ENCODE results near the gene MYBPH. TPM values are rescaled to one million over a fixed set of nuclear protein-coding genes. Genes with fewer than 3 reads are reported as not detected.

Gene MYBPH
- total and polyA plus RNA-seq, 2 experiments from 2014 or later = not detected

GRCh38 chr1:203187689-203188264 lies 12.2 kb upstream of the MYBPH start (continued):
- TF ChIP-seq, protein P1, sequence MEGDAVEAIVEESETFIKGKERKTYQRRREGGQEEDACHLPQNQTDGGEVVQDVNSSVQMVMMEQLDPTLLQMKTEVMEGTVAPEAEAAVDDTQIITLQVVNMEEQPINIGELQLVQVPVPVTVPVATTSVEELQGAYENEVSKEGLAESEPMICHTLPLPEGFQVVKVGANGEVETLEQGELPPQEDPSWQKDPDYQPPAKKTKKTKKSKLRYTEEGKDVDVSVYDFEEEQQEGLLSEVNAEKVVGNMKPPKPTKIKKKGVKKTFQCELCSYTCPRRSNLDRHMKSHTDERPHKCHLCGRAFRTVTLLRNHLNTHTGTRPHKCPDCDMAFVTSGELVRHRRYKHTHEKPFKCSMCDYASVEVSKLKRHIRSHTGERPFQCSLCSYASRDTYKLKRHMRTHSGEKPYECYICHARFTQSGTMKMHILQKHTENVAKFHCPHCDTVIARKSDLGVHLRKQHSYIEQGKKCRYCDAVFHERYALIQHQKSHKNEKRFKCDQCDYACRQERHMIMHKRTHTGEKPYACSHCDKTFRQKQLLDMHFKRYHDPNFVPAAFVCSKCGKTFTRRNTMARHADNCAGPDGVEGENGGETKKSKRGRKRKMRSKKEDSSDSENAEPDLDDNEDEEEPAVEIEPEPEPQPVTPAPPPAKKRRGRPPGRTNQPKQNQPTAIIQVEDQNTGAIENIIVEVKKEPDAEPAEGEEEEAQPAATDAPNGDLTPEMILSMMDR (conservative IDR thresholded peaks at IDR 0.05; ENCODE audit: low read depth in 2 of 2) = no peak
- TF ChIP-seq CREB1 (CRISPR knock-in tag; IDR thresholded peaks at IDR 0.05; ENCODE audit: low read depth) = no peak

DNA sequence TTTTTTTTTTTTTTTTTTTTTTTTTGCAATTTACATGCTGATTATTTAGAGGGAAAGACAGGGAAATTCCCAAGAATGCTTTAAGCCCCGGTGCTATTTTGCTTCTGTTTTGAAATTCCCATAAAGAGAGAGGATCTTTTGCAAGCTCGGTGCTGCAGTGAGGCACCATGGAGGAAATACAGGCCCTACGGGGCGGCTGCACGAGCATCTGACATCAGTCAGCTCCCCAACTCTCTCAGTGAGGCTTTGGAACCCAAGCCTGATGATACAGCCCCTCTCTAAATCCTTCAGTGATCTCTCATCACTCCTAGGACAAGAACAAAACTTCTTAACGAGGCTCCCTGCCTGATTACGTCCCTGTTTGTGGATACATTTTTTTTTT lies 11.7 kb upstream of the MYBPH start:
- Mint-ChIP-seq H3K9me3 (no peaks in the 10 kb centered on the region), H3K4me1 (peaks cover 33% of the 10 kb centered on the region), H3K27me3 (ENCODE audit: insufficient read depth, low read depth, poor library complexity) (peaks cover under 1% of the 10 kb centered on the region), H3K27ac (no peak overlapping the region), H3K36me3 (ENCODE audit: low read depth) (no peaks in the 10 kb centered on the region), H3K4me3 (peak overlapping the region; percentile 38; the same call in 1 of the 3 replicates)
- no peaks in the 10 kb centered on the region for H4K20me1 ChIP-seq (replicated peaks; ENCODE audit: insufficient read depth)
- no peaks in the 10 kb centered on the region for H3K79me2 ChIP-seq (replicated peaks; ENCODE audit: insufficient read depth)
- no peak overlapping the region for H3K4me3 ChIP-seq
- H3K4me1 ChIP-seq (ENCODE audit: insufficient read depth) = peaks cover 17% of the 10 kb centered on the region
- no peak overlapping the region for H3K27ac ChIP-seq (ENCODE audit: low read depth)
- no peaks in the 10 kb centered on the region for H3K27me3 ChIP-seq (ENCODE audit: insufficient read depth)
- H3K4me2 ChIP-seq = 0 out of 2 replicates have a peak overlapping the region, but pooled peaks have one; percentile 66
- ATAC-seq (peak; percentile 42), DNase-seq (ENCODE audit: low spot score) (no peak)
- 0 out of 2 replicates have a peak, but pooled peaks cover 5% of the 10 kb centered on the region for H3K9me2 ChIP-seq (ENCODE audit: insufficient read depth)
- no peaks in the 10 kb centered on the region for H3F3A ChIP-seq (replicated peaks; ENCODE audit: low read depth)
- peak overlapping the region; percentile 98 for H2AFZ ChIP-seq
- no peaks in the 10 kb centered on the region for H3K36me3 ChIP-seq (ENCODE audit: insufficient read depth)
- TF ChIP-seq ZNF114 (CRISPR knock-in tag; IDR thresholded peaks at IDR 0.05) (no peak), NANOG (IDR thresholded peaks at IDR 0.05; ENCODE audit: borderline replicate concordance) (no peak), POLR2AphosphoS5 (IDR thresholded peaks at IDR 0.05; ENCODE audit: low read depth) (no peak), CREB1 (CRISPR knock-in tag; IDR thresholded peaks at IDR 0.05; ENCODE audit: low read depth) (no peak), ZNF331 (CRISPR knock-in tag; IDR thresholded peaks at IDR 0.05; ENCODE audit: low read depth) (no peak), STAT1 (IDR thresholded peaks at IDR 0.05; ENCODE audit: unreplicated experiment) (no peak), EZH2 (IDR thresholded peaks at IDR 0.05; ENCODE audit: low read depth, unreplicated experiment) (no peak), EZH2phosphoT487 (IDR thresholded peaks at IDR 0.05; ENCODE audit: unreplicated experiment) (no peak), JUNB (IDR thresholded peaks at IDR 0.05; ENCODE audit: unreplicated experiment) (no peak), ZNF462 (CRISPR knock-in tag; IDR thresholded peaks at IDR 0.05) (no peak)
- TF ChIP-seq, protein P1 (conservative IDR thresholded peaks at IDR 0.05; ENCODE audit: low read depth in 2 of 2) = no peak
